H9 (cell line): Measurements from ENCODE around the gene TEX35. TPM values are rescaled to one million over a fixed set of nuclear protein-coding genes. Genes with fewer than 3 reads are reported as not detected.
"Not testable (repeated sequence)": the region's sequence is repeated elsewhere in the genome, so short reads cannot be mapped to it uniquely, and the experiment has no call there.

Experiments
- DNase-seq: peaks from one replicate; pipeline ENCODE4 v3.0.0-alpha.2; 2017
- H2AFZ ChIP-seq: one replicate; pipeline ENCODE4 v1.6.1; 2013; ENCODE audit warnings: mild to moderate bottlenecking, low read length, control low read depth, moderate library complexity
- H2AK5ac ChIP-seq: 2 replicates; pipeline ENCODE4 v1.6.1; 2013; ENCODE audit warnings: low read length, control low read depth, mixed read lengths; ENCODE audit not compliant: insufficient read length
- H2BK120ac ChIP-seq: one replicate; pipeline ENCODE4 v1.6.1; 2013; ENCODE audit warnings: low read depth, mild to moderate bottlenecking, low read length, control low read depth, inconsistent platforms; ENCODE audit not compliant: poor library complexity, severe bottlenecking
- H2BK12ac ChIP-seq: 2 replicates; pipeline ENCODE4 v1.6.1; 2013; ENCODE audit warnings: low read length, control low read depth, mixed read lengths, low read depth; ENCODE audit not compliant: insufficient read length
- H2BK15ac ChIP-seq: 2 replicates; pipeline ENCODE4 v1.6.1; 2013; ENCODE audit warnings: low read depth, low read length, control low read depth
- H2BK20ac ChIP-seq: one replicate; pipeline ENCODE4 v1.6.1; 2013; ENCODE audit warnings: low read depth, mild to moderate bottlenecking, low read length, control low read depth, inconsistent platforms; ENCODE audit not compliant: poor library complexity, severe bottlenecking
- H2BK5ac ChIP-seq: 2 replicates; pipeline ENCODE4 v1.6.1; 2013; ENCODE audit warnings: low read length, control low read depth, mixed read lengths; ENCODE audit not compliant: insufficient read length
- H3K14ac ChIP-seq: 2 replicates; pipeline ENCODE4 v1.6.1; 2013; ENCODE audit warnings: low read length, control low read depth; ENCODE audit not compliant: insufficient read depth
- H3K18ac ChIP-seq: 2 replicates; pipeline ENCODE4 v1.6.1; 2013; ENCODE audit warnings: low read depth, mild to moderate bottlenecking, mixed read lengths, low read length, control low read depth; ENCODE audit not compliant: insufficient read length
- H3K23ac ChIP-seq: 2 replicates; pipeline ENCODE4 v1.6.1; 2013; ENCODE audit warnings: low read length, control low read depth, mixed read lengths, low read depth; ENCODE audit not compliant: insufficient read length
- H3K23me2 ChIP-seq: 2 replicates; pipeline ENCODE4 v1.6.1; 2013; ENCODE audit warnings: low read depth, mild to moderate bottlenecking, mixed read lengths, low read length, control low read depth; ENCODE audit not compliant: insufficient read length, poor library complexity, severe bottlenecking
- H3K27ac ChIP-seq: 2 replicates; pipeline ENCODE4 v1.5.1; 2013; ENCODE audit warnings: low read length, control low read depth, mixed read lengths, low read depth; ENCODE audit not compliant: insufficient read length
- H3K27me3 ChIP-seq: 2 replicates; pipeline ENCODE4 v1.6.1; 2013; ENCODE audit warnings: low read length, control low read depth, inconsistent platforms; ENCODE audit not compliant: insufficient read depth
- H3K4ac ChIP-seq: 2 replicates; pipeline ENCODE4 v1.6.1; 2013; ENCODE audit warnings: low read depth, mild to moderate bottlenecking, control low read depth, inconsistent platforms, low read length, moderate library complexity
- H3K4me1 ChIP-seq: 2 replicates; pipeline ENCODE4 v1.6.1; 2013; ENCODE audit warnings: low read length, control low read depth, inconsistent platforms; ENCODE audit not compliant: insufficient read depth
- H3K4me2 ChIP-seq: 2 replicates; pipeline ENCODE4 v1.6.1; 2013; ENCODE audit warnings: low read length, control low read depth, mixed read lengths; ENCODE audit not compliant: insufficient read length, insufficient read depth
- H3K56ac ChIP-seq: 2 replicates; pipeline ENCODE4 v1.6.1; 2013; ENCODE audit warnings: low read depth, mild to moderate bottlenecking, mixed read lengths, low read length, control low read depth; ENCODE audit not compliant: insufficient read length
- H3K79me1 ChIP-seq: 2 replicates; pipeline ENCODE4 v1.6.1; 2013; ENCODE audit warnings: low read depth, mild to moderate bottlenecking, moderate library complexity, low read length, control low read depth, inconsistent platforms; ENCODE audit not compliant: insufficient read depth, poor library complexity, severe bottlenecking
- H3K79me2 ChIP-seq: 2 replicates; pipeline ENCODE4 v1.6.1; 2013; ENCODE audit warnings: low read length, control low read depth, inconsistent platforms; ENCODE audit not compliant: insufficient read depth
- H3K9ac ChIP-seq: 2 replicates; pipeline ENCODE4 v1.6.1; 2013; ENCODE audit warnings: low read length, control low read depth, mixed read lengths; ENCODE audit not compliant: insufficient read length; ENCODE audit errors: extremely low read depth
- H3K9me3 ChIP-seq: one replicate; pipeline ENCODE4 v1.6.1; 2013; ENCODE audit warnings: low read depth, low read length, inconsistent platforms; ENCODE audit not compliant: control insufficient read depth
- H3T11ph ChIP-seq: one replicate; pipeline ENCODE4 v1.6.1; 2013; ENCODE audit warnings: mild to moderate bottlenecking, low read length, control low read depth, inconsistent platforms
- H4K20me1 ChIP-seq: one replicate; pipeline ENCODE4 v1.6.1; 2013; ENCODE audit not compliant: control insufficient read depth, insufficient read length, insufficient read depth
- H4K5ac ChIP-seq: 2 replicates; pipeline ENCODE4 v1.6.1; 2013; ENCODE audit warnings: low read depth, mild to moderate bottlenecking, mixed read lengths, low read length, control low read depth; ENCODE audit not compliant: insufficient read length
- H4K8ac ChIP-seq: replicated peaks from 2 replicates; pipeline ENCODE4 v1.6.1; 2013; ENCODE audit warnings: low read length, control low read depth, mixed read lengths, low read depth; ENCODE audit not compliant: insufficient read length
- H4K91ac ChIP-seq: 2 replicates; pipeline ENCODE4 v1.6.1; 2013; ENCODE audit warnings: low read depth, mild to moderate bottlenecking, moderate library complexity, mixed read lengths, low read length, control low read depth; ENCODE audit not compliant: insufficient read length
- H3K27ac Mint-ChIP-seq, 3 experiments: 2 replicates in 2 of 3; 3 replicates in 1 of 3; pipeline ENCODE4 v1.8.0; 2020 to 2021; ENCODE audit warnings: mixed read lengths in 3 of 3, mild to moderate bottlenecking in 1 of 3, moderate library complexity in 1 of 3
- H3K27me3 Mint-ChIP-seq: 2 replicates; pipeline ENCODE4 v1.8.0; 2021; ENCODE audit warnings: low read depth, mild to moderate bottlenecking, moderate library complexity, mixed read lengths
- H3K36me3 Mint-ChIP-seq, 3 experiments: 2 replicates in 2 of 3; 3 replicates in 1 of 3; pipeline ENCODE4 v1.8.0; 2020 to 2021; ENCODE audit warnings: low read depth in 3 of 3, mixed read lengths in 3 of 3; ENCODE audit not compliant: insufficient read depth in 1 of 3
- H3K4me1 Mint-ChIP-seq, 2 experiments: 2 replicates each; pipeline ENCODE4 v1.8.0; 2020; ENCODE audit warnings: mixed read lengths in 2 of 2
- H3K4me3 Mint-ChIP-seq, 2 experiments: 2 replicates in 1 of 2; 3 replicates in 1 of 2; pipeline ENCODE4 v1.8.0; 2020 to 2021; ENCODE audit warnings: mild to moderate bottlenecking in 2 of 2, mixed read lengths in 2 of 2, moderate library complexity in 1 of 2
- H3K9me3 Mint-ChIP-seq, 2 experiments: 2 replicates in 1 of 2; 3 replicates in 1 of 2; pipeline ENCODE4 v1.8.0; 2020; ENCODE audit warnings: mild to moderate bottlenecking in 2 of 2, mixed read lengths in 2 of 2, moderate library complexity in 1 of 2
- WGBS: extraction: QIAGEN DNeasy Blood & Tissue Kit; methylation state at CpG from one replicate; pipeline ENCODE4 v1.1.7; 2013; ENCODE audit warnings: missing lambda C conversion rate, low lambda C conversion rate, mixed read lengths; ENCODE audit not compliant: insufficient read length; ENCODE audit errors: extremely low coverage; 5-methylcytosine and 5-hydroxymethylcytosine counted together
- total RNA-seq: library from RNA; stranded (reverse); gene quantifications from 2 replicates; pipeline ENCODE4 v1.2.1, GENCODE V29; 2021
- TF ChIP-seq, protein P1 (sequence below): fragments of 200-600 bp; sonication (generic); conservative IDR thresholded peaks from 3 replicates; pipeline ENCODE4 v1.8.0; 2021; ENCODE audit warnings: antibody characterized with exemption, mild to moderate bottlenecking

TEX35 gene
- total RNA-seq, 1 experiment from 2014 or later, result not detected

GRCh38 chr1:178552856-178553255 lies 39.9 kb downstream of the TEX35 start:
- H2AK5ac ChIP-seq, result no peak overlapping the region
- no CpG with 5 or more reads among the region's 3 CpGs for WGBS

DNA sequence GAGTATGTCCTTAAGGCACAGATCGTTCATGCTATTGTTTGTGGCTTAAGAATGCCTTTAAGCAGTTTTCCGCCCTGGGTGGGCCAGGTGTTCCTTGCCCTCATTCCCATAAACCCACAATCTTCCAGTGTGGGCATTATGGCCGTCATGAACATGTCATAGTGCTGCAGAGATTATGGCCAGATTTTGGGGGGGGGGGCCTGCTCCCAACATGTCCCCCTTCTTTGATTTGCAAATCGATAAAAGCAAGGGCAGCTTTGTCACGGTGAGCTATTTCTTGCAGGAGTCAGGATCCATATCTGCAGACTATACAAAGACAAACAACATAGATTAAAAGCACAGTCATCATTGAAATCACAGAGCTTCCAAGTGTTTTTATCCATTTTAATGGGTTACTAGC lies 41.4 kb downstream of the TEX35 start:
- H3T11ph ChIP-seq, H3K27ac ChIP-seq, H2AFZ ChIP-seq, H3K9me3 ChIP-seq, H3K9ac ChIP-seq, H3K79me1 ChIP-seq, H4K91ac ChIP-seq, H4K20me1 ChIP-seq, H2BK5ac ChIP-seq, H2BK12ac ChIP-seq, H3K27me3 ChIP-seq, H3K4me1 ChIP-seq, H2BK20ac ChIP-seq, DNase-seq, H3K79me2 ChIP-seq, H3K14ac ChIP-seq, H2AK5ac ChIP-seq, H3K4me1 Mint-ChIP-seq, H3K4me3 Mint-ChIP-seq, H3K18ac ChIP-seq, H3K23me2 ChIP-seq, H2BK15ac ChIP-seq, H4K8ac ChIP-seq, H3K23ac ChIP-seq, H3K27me3 Mint-ChIP-seq, H3K27ac Mint-ChIP-seq, H2BK120ac ChIP-seq, H3K4ac ChIP-seq, H3K4me2 ChIP-seq, H4K5ac ChIP-seq, H3K56ac ChIP-seq: not testable (repeated sequence)
- H3K36me3 Mint-ChIP-seq, result peaks cover 7 to 24% (median 9%) of the 10 kb centered on the region in 3 experiments; a peak in 6 of 7 replicates
- WGBS, result no CpG with 5 or more reads among the region's 5 CpGs
- H3K9me3 Mint-ChIP-seq, result peaks cover 22 to 29% of the 10 kb centered on the region in 2 experiments

More at GRCh38 chr1:178552856-178553255, 39.9 kb downstream of the TEX35 start:
- no peak overlapping the region for H4K91ac ChIP-seq
- H3K27ac Mint-ChIP-seq, result no peak overlapping the region
- no peaks in the 10 kb centered on the region for H3K9me3 ChIP-seq
- no peak overlapping the region for H3K4me3 Mint-ChIP-seq
- no peak overlapping the region for H4K5ac ChIP-seq
- no peaks in the 10 kb centered on the region for H3K79me1 ChIP-seq
- peaks cover 22 to 26% of the 10 kb centered on the region in 2 experiments for H3K9me3 Mint-ChIP-seq
- no peak overlapping the region for H2BK120ac ChIP-seq
- H3K27me3 Mint-ChIP-seq, result no peaks in the 10 kb centered on the region
- H3T11ph ChIP-seq, result no peak overlapping the region
- H3K56ac ChIP-seq, result no peak overlapping the region
- H3K18ac ChIP-seq, result no peak overlapping the region
- H2AFZ ChIP-seq, result no peak overlapping the region
- no peak overlapping the region for H4K8ac ChIP-seq
- no peak overlapping the region for H3K27ac ChIP-seq
- no peak overlapping the region for H3K9ac ChIP-seq
- no peak overlapping the region for H2BK20ac ChIP-seq
- TF ChIP-seq, protein P1, sequence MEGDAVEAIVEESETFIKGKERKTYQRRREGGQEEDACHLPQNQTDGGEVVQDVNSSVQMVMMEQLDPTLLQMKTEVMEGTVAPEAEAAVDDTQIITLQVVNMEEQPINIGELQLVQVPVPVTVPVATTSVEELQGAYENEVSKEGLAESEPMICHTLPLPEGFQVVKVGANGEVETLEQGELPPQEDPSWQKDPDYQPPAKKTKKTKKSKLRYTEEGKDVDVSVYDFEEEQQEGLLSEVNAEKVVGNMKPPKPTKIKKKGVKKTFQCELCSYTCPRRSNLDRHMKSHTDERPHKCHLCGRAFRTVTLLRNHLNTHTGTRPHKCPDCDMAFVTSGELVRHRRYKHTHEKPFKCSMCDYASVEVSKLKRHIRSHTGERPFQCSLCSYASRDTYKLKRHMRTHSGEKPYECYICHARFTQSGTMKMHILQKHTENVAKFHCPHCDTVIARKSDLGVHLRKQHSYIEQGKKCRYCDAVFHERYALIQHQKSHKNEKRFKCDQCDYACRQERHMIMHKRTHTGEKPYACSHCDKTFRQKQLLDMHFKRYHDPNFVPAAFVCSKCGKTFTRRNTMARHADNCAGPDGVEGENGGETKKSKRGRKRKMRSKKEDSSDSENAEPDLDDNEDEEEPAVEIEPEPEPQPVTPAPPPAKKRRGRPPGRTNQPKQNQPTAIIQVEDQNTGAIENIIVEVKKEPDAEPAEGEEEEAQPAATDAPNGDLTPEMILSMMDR, result no peak
- peaks cover 9 to 24% (median 9%) of the 10 kb centered on the region in 3 experiments; a peak in 6 of 7 replicates for H3K36me3 Mint-ChIP-seq
- H3K27me3 ChIP-seq, result no peaks in the 10 kb centered on the region
- no peak overlapping the region for H2BK12ac ChIP-seq
- no peak overlapping the region for H2BK15ac ChIP-seq
- no peak overlapping the region for H3K23ac ChIP-seq
- no peaks in the 10 kb centered on the region for H3K4me1 ChIP-seq
- no peaks in the 10 kb centered on the region for H3K79me2 ChIP-seq
- no peaks in the 10 kb centered on the region for H3K4me1 Mint-ChIP-seq
- no peak for DNase-seq
- H2BK5ac ChIP-seq, result no peak overlapping the region
- no peak overlapping the region for H3K4ac ChIP-seq
- no peak overlapping the region for H3K14ac ChIP-seq
- H4K20me1 ChIP-seq, result no peaks in the 10 kb centered on the region
- no peak overlapping the region for H3K4me2 ChIP-seq
- no peaks in the 10 kb centered on the region for H3K23me2 ChIP-seq
